G401.6 (cell line): ENCODE measurements around the gene BICDL2.
"Not testable (repeated sequence)": the region's sequence is repeated elsewhere in the genome, so short reads cannot be mapped to it uniquely, and the experiment has no call there.

Source experiments
- FAIRE-seq: peaks from 2 replicates; lab custom pipeline; 2012; peaks lifted over from hg19 to GRCh38; lab: Jason Lieb, UNC

Gene BICDL2

GRCh38 chr16:3063625-3064386 lies 27.1 kb upstream of the BICDL2 start:
- no peak for FAIRE-seq

- no peak for FAIRE-seq
Observed at GRCh38 chr16:3062553-3062952, 25.8 kb upstream of the BICDL2 start.

- FAIRE-seq, result no peak
Observed at GRCh38 chr16:3060339-3061127, 23.8 kb upstream of the BICDL2 start.

- no peak for FAIRE-seq
Observed at GRCh38 chr16:3059723-3060242, 23.0 kb upstream of the BICDL2 start.

- FAIRE-seq, result no peak
Observed at GRCh38 chr16:3059041-3059722, 22.4 kb upstream of the BICDL2 start.

GRCh38 chr16:3058139-3059030 lies 21.6 kb upstream of the BICDL2 start:
- FAIRE-seq, result no peak

- FAIRE-seq, result no peak
Observed at GRCh38 chr16:3057181-3058138, 20.7 kb upstream of the BICDL2 start.

- no peak for FAIRE-seq
Observed at GRCh38 chr16:3056336-3057180, 19.8 kb upstream of the BICDL2 start.

- not testable (repeated sequence) for FAIRE-seq
Observed at GRCh38 chr16:3055734-3056115, 19.0 kb upstream of the BICDL2 start.

- no peak for FAIRE-seq
Observed at GRCh38 chr16:3054965-3055733, 18.4 kb upstream of the BICDL2 start.

- FAIRE-seq, result not testable (repeated sequence)
Observed at GRCh38 chr16:3053330-3053710, 16.6 kb upstream of the BICDL2 start.

- FAIRE-seq, result not testable (repeated sequence)
Observed at GRCh38 chr16:3052571-3053329, 16.0 kb upstream of the BICDL2 start.

GRCh38 chr16:3051494-3051893 lies 14.8 kb upstream of the BICDL2 start:
- no peak for FAIRE-seq

- no peak for FAIRE-seq
Observed at GRCh38 chr16:3051009-3051408, 14.3 kb upstream of the BICDL2 start.

- no peak for FAIRE-seq
Observed at GRCh38 chr16:3050487-3050886, 13.7 kb upstream of the BICDL2 start.

GRCh38 chr16:3049921-3050481 lies 13.3 kb upstream of the BICDL2 start:
- no peak for FAIRE-seq

GRCh38 chr16:3047387-3047720 lies 10.6 kb upstream of the BICDL2 start:
- FAIRE-seq, result no peak
